ENCODE data around the gene TRAPPC12.
"Not testable (repeated sequence)": the region's sequence is repeated elsewhere in the genome, so short reads cannot be mapped to it uniquely, and the experiment has no call there.

Gene TRAPPC12

GRCh38 chr2:3503483-3503882 is 124.0 kb downstream of the TRAPPC12 start:
- no peak overlapping the region for H3K4me3 ChIP-seq (ENCODE audit: low read depth, low read length)
- no peak for TF ChIP-seq CTCF (IDR thresholded peaks at IDR 0.05; ENCODE audit: control insufficient read depth, extremely low read depth, insufficient read depth)
- DNase-seq (ENCODE audit: low read depth): no peak

GRCh38 chr2:3504741-3505140 is 125.2 kb downstream of the TRAPPC12 start:
- peak; percentile 99 for DNase-seq (ENCODE audit: low read depth)
- no peak for TF ChIP-seq CTCF (IDR thresholded peaks at IDR 0.05; ENCODE audit: control insufficient read depth, extremely low read depth, insufficient read depth)

GRCh38 chr2:3505771-3506170 is 126.3 kb downstream of the TRAPPC12 start:
- DNase-seq (ENCODE audit: low read depth): no peak
- TF ChIP-seq CTCF (IDR thresholded peaks at IDR 0.05; ENCODE audit: control insufficient read depth, extremely low read depth, insufficient read depth): no peak
- no peak overlapping the region for H3K4me3 ChIP-seq (ENCODE audit: low read depth, low read length)

More at GRCh38 chr2:3504741-3505140, 125.2 kb downstream of the TRAPPC12 start:
- no peak overlapping the region for H3K4me3 ChIP-seq (ENCODE audit: low read depth, low read length)

- H3K4me3 ChIP-seq (ENCODE audit: low read depth, low read length): no peak overlapping the region
- no peak for TF ChIP-seq CTCF (IDR thresholded peaks at IDR 0.05; ENCODE audit: control insufficient read depth, extremely low read depth, insufficient read depth)
- DNase-seq (ENCODE audit: low read depth): no peak
Observed at GRCh38 chr2:3512086-3512485, 132.6 kb downstream of the TRAPPC12 start.

GRCh38 chr2:3513026-3513810 is 133.7 kb downstream of the TRAPPC12 start:
- no peak for TF ChIP-seq CTCF (IDR thresholded peaks at IDR 0.05; ENCODE audit: control insufficient read depth, extremely low read depth, insufficient read depth)
- H3K4me3 ChIP-seq (ENCODE audit: low read depth, low read length): no peak overlapping the region
- DNase-seq (ENCODE audit: low read depth): no peak

- DNase-seq (ENCODE audit: low read depth); H3K4me3 ChIP-seq (ENCODE audit: low read depth, low read length): not testable (repeated sequence)
Observed at GRCh38 chr2:3515438-3515837, 135.9 kb downstream of the TRAPPC12 start.

GRCh38 chr2:3516831-3517230 is 137.3 kb downstream of the TRAPPC12 start:
- no peak overlapping the region; the same call in 1 of the 2 replicates for H3K4me3 ChIP-seq (ENCODE audit: low read depth, low read length)
- DNase-seq (ENCODE audit: low read depth): no peak
- TF ChIP-seq CTCF (IDR thresholded peaks at IDR 0.05; ENCODE audit: control insufficient read depth, extremely low read depth, insufficient read depth): no peak
